ENCODE results near the gene ATG13. TPM values are rescaled to one million over a fixed set of nuclear protein-coding genes. Genes with fewer than 3 reads are reported as not detected.
A peak's percentile ranks its signal among the peaks of the same experiment; 100 is the strongest.

ATG13 gene
- total RNA-seq, 2 experiments from 2014 or later = 64.0 to 72.9 TPM

- Mint-ChIP-seq H3K4me3 (no peak overlapping the region), H3K36me3 (peaks cover 19% of the 10 kb centered on the region), H3K9me3 (ENCODE audit: low read depth) (no peaks in the 10 kb centered on the region), H3K27ac (no peak overlapping the region), H3K27me3 (no peaks in the 10 kb centered on the region), H3K4me1 (peaks cover 44% of the 10 kb centered on the region)
- no peak for DNase-seq
- no peak for ATAC-seq
- CTCF ChIA-PET = no interaction called here
Measured at GRCh38 chr11:46675949-46676348, 58.6 kb downstream of the ATG13 start.

DNA sequence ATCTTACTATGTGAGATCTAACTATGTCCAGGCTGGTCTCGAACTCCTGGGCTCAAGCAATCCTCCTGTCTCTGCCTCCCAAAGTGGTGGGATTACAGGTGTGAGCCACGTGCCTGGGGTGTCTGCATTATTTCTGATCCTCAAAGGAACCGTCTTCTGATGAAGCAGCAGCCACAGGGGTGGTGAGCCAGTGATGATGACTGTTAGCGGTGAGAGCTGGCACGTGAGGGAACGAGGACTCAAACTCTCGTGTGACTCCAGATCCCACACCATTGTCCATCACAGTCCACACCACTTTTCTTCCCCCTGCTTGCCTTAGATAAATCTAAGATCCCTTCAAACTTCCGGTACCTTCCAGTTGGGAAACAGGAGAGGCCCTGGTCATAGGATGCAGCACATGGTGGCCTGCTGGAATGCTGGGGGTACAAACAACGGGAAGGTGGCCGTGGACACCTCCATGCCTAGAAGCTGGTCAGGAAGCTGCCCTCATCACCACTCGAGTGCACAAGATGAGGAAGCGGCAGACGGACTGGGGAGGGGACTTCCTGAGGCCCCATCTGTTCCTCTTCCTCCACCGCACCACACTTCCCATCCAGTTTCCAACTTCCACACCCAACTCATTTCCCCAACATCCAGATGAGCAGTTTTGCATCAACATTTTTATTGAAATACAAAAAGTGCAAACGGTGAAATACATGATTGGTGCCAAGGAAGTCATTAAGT lies 59.2 kb downstream of the ATG13 start:
- CTCF ChIA-PET = no interaction called here
- ATAC-seq (no peak), DNase-seq (no peak)
- no peak overlapping the region for H3K4me3 Mint-ChIP-seq
- peaks cover 38% of the 10 kb centered on the region for H3K4me1 Mint-ChIP-seq
- no peaks in the 10 kb centered on the region for H3K9me3 Mint-ChIP-seq (ENCODE audit: low read depth)
- no peaks in the 10 kb centered on the region for H3K27me3 Mint-ChIP-seq
- peaks cover 18% of the 10 kb centered on the region for H3K36me3 Mint-ChIP-seq
- peak overlapping the region; percentile 66 for H3K27ac Mint-ChIP-seq

DNA sequence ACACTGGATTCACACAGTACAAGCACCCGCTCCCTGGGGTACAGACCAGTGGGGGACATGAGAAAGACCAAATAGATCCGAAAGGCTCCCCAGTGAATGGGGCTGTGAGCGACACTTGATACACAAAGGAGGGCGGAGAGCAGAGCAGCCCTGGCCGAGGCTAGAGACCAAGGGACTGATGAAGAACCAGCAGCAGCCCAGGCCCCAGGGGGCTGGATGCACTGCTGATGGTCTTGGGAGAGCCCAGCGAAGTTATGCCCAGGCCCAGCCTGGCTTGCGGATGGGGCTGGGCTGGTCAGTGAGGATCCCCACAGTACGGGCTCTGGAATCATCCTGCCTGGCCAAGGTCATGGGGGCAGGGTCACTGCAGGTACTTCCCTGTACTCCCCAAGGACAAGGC lies 59.8 kb downstream of the ATG13 start:
- Mint-ChIP-seq H3K36me3 (peaks cover 16% of the 10 kb centered on the region), H3K4me3 (no peak overlapping the region), H3K27ac (peak overlapping the region; percentile 66), H3K4me1 (peaks cover 32% of the 10 kb centered on the region), H3K9me3 (ENCODE audit: low read depth) (no peaks in the 10 kb centered on the region), H3K27me3 (no peaks in the 10 kb centered on the region)
- CTCF ChIA-PET = no interaction called here
- no peak for ATAC-seq
- no peak for DNase-seq

- Mint-ChIP-seq H3K36me3 (peaks cover 10% of the 10 kb centered on the region), H3K4me3 (no peak overlapping the region), H3K27ac (no peak overlapping the region), H3K4me1 (peaks cover 26% of the 10 kb centered on the region), H3K9me3 (ENCODE audit: low read depth) (no peaks in the 10 kb centered on the region), H3K27me3 (no peaks in the 10 kb centered on the region)
- CTCF ChIA-PET = interaction anchor here (0.6 to 1.7 kb wide), 2 partner anchors 9 to 44 kb away, joined by 3 read pairs; no protein-coding TSS in a partner anchor
- DNase-seq (no peak), ATAC-seq (peak; percentile 28)
Measured at GRCh38 chr11:46677991-46678740, 60.8 kb downstream of the ATG13 start.

- peaks cover 8% of the 10 kb centered on the region for H3K36me3 Mint-ChIP-seq
- CTCF ChIA-PET = interaction anchor here (1.7 kb wide), 1 partner anchor 9 kb away, joined by 3 read pairs; no protein-coding TSS in a partner anchor
- H3K4me1 Mint-ChIP-seq = peaks cover 26% of the 10 kb centered on the region
- H3K9me3 Mint-ChIP-seq (ENCODE audit: low read depth) = no peaks in the 10 kb centered on the region
- DNase-seq = no peak
- no peak overlapping the region for H3K27ac Mint-ChIP-seq
- no peak overlapping the region for H3K4me3 Mint-ChIP-seq
- H3K27me3 Mint-ChIP-seq = no peaks in the 10 kb centered on the region
- ATAC-seq = no peak
Measured at GRCh38 chr11:46678741-46679130, 61.4 kb downstream of the ATG13 start.

- no peaks in the 10 kb centered on the region for H3K27me3 Mint-ChIP-seq
- peaks cover 8% of the 10 kb centered on the region for H3K36me3 Mint-ChIP-seq
- H3K4me1 Mint-ChIP-seq = peaks cover 25% of the 10 kb centered on the region
- H3K4me3 Mint-ChIP-seq = no peak overlapping the region
- no peaks in the 10 kb centered on the region for H3K9me3 Mint-ChIP-seq (ENCODE audit: low read depth)
- ATAC-seq (no peak), DNase-seq (no peak)
- CTCF ChIA-PET = interaction anchor here (1.7 kb wide), 1 partner anchor 10 kb away, joined by 3 read pairs; no protein-coding TSS in a partner anchor
- H3K27ac Mint-ChIP-seq = no peak overlapping the region
Measured at GRCh38 chr11:46679241-46680163, 62.1 kb downstream of the ATG13 start.

- ATAC-seq = no peak
- Mint-ChIP-seq H3K27me3 (no peaks in the 10 kb centered on the region), H3K27ac (no peak overlapping the region), H3K4me3 (no peak overlapping the region), H3K36me3 (peaks cover 9% of the 10 kb centered on the region), H3K4me1 (peaks cover 17% of the 10 kb centered on the region), H3K9me3 (ENCODE audit: low read depth) (no peaks in the 10 kb centered on the region)
- DNase-seq = no peak
- CTCF ChIA-PET = interaction anchor here (1.1 kb wide), 1 partner anchor 10 kb away, joined by 3 read pairs; no protein-coding TSS in a partner anchor
Measured at GRCh38 chr11:46680164-46680760, 62.9 kb downstream of the ATG13 start.

DNA sequence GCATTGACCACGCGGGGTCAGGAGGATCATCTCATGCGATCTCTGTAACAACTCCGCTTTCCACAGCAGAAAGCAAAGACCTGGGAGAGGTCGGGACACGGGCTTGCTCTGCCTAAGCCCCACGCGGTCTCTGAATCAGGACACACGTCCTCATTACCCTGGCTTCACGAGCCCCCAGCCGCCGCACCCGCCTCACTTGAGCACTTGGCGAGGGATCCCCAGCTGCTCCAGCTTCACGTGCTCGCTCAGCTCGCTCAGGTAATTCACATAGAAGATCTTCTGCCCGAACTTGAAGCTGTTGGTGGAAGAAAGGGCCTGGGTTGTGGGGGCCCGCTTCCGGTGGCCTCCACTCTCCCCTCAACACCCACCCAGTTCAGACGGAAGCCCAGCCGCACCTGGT lies 63.5 kb downstream of the ATG13 start:
- DNase-seq (no peak), ATAC-seq (no peak)
- peaks cover 12% of the 10 kb centered on the region for H3K4me1 Mint-ChIP-seq
- H3K9me3 Mint-ChIP-seq (ENCODE audit: low read depth) = no peaks in the 10 kb centered on the region
- H3K27me3 Mint-ChIP-seq = no peaks in the 10 kb centered on the region
- no peak overlapping the region for H3K4me3 Mint-ChIP-seq
- peaks cover 9% of the 10 kb centered on the region for H3K36me3 Mint-ChIP-seq
- CTCF ChIA-PET = interaction anchor here (1.1 kb wide), 1 partner anchor 10 kb away, joined by 3 read pairs; no protein-coding TSS in a partner anchor
- H3K27ac Mint-ChIP-seq = no peak overlapping the region

- H3K27me3 Mint-ChIP-seq = no peaks in the 10 kb centered on the region
- no peaks in the 10 kb centered on the region for H3K9me3 Mint-ChIP-seq (ENCODE audit: low read depth)
- DNase-seq (no peak), ATAC-seq (no peak)
- peaks cover 11% of the 10 kb centered on the region for H3K36me3 Mint-ChIP-seq
- CTCF ChIA-PET = interaction anchor here (2.0 kb wide), 1 partner anchor 10 kb away, joined by 9 read pairs; no protein-coding TSS in a partner anchor
- peaks cover 8% of the 10 kb centered on the region for H3K4me1 Mint-ChIP-seq
- H3K27ac Mint-ChIP-seq = no peak overlapping the region
- no peak overlapping the region for H3K4me3 Mint-ChIP-seq
Measured at GRCh38 chr11:46681814-46682213, 64.5 kb downstream of the ATG13 start.

DNA sequence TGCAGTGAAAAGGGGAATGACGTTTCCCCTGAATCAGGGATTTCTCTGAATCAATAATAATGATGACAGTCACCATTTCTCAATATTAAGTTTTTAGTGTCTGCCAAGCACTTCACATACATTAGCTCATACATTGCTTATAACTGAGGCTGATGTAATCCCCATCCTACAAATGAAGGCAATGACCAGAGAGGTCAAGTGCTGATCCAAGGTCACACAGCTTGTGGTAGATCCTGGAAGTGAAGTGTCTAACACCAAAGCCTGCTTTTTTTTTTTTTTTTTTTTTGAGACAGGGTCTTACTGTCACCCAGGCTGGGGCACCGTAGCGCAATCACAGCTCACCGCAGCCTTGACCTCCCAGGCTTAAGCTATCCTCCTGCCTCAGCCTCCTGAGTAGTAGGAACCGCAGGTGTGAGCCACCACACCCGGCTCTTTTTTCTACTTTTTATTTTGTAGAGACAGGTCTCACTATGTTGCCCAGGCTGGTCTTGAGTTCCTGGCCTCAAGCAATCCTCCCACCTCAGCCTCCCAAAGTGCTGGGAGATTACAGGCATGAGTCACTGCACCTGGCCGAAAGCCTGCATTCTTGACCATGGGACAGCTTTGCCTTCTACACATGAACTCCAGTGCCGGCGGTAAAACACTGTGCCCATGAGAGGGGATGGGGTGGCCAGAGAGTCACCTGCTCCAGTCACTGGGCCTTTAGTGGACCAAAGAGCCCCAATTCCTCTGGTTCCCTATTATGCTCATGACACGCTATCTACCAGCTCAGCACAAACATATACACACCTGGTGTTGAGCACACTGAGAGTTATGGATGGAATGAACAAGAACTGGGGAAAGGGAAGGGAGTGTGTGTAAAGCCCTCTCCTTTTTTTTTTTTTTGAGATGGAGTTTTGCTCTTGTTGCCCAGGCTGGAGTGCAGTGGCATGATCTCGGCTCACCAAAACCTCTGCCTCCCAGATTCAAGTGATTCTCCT lies 65.7 kb downstream of the ATG13 start:
- ATAC-seq = no peak

DNA sequence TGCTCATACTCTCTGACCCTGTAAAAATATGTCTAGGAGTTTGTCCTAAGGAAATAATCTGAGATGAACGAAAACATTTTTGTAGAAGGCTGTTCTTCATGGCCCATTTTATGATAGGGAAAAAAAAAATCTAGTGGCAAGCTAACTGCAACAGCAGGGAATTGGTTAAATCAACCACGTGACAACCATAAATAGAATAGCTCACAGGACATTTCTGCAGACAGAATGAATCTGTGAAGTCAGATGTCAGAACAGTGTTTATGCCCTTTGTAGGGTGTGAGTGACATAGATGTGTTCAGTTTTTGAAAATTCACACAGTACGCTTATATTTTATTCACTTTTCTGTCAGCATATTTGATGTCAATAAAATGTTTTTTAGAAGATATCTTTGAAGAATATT lies 67.0 kb downstream of the ATG13 start:
- no peak overlapping the region for H3K4me3 Mint-ChIP-seq
- H3K36me3 Mint-ChIP-seq = peaks cover 16% of the 10 kb centered on the region
- no peak for DNase-seq

More for the DNA sequence above, 65.7 kb downstream of the ATG13 start:
- no peak for DNase-seq
- CTCF ChIA-PET = interaction anchor here (0.7 to 2.0 kb wide), 2 partner anchors 11 to 129 kb away, joined by 6 to 9 read pairs; no protein-coding TSS in a partner anchor
- peak overlapping the region; percentile 36 for H3K27ac Mint-ChIP-seq
- H3K9me3 Mint-ChIP-seq (ENCODE audit: low read depth) = no peaks in the 10 kb centered on the region
- peaks cover 11% of the 10 kb centered on the region for H3K36me3 Mint-ChIP-seq
- no peak overlapping the region for H3K4me3 Mint-ChIP-seq
- H3K27me3 Mint-ChIP-seq = no peaks in the 10 kb centered on the region
- peaks cover 4% of the 10 kb centered on the region for H3K4me1 Mint-ChIP-seq

More for the DNA sequence above, 67.0 kb downstream of the ATG13 start:
- H3K4me1 Mint-ChIP-seq = peaks cover 4% of the 10 kb centered on the region
- CTCF ChIA-PET = no interaction called here
- no peak overlapping the region for H3K27ac Mint-ChIP-seq
- ATAC-seq = no peak
- no peaks in the 10 kb centered on the region for H3K9me3 Mint-ChIP-seq (ENCODE audit: low read depth)
- H3K27me3 Mint-ChIP-seq = no peaks in the 10 kb centered on the region
